ENCODE data around the gene RNF5. TPM values are rescaled to one million over a fixed set of nuclear protein-coding genes. Genes with fewer than 3 reads are reported as not detected.

The RNF5 gene
- total RNA-seq, 2 donors from 2014 or later = 43.2 to 46.7 TPM

DNA sequence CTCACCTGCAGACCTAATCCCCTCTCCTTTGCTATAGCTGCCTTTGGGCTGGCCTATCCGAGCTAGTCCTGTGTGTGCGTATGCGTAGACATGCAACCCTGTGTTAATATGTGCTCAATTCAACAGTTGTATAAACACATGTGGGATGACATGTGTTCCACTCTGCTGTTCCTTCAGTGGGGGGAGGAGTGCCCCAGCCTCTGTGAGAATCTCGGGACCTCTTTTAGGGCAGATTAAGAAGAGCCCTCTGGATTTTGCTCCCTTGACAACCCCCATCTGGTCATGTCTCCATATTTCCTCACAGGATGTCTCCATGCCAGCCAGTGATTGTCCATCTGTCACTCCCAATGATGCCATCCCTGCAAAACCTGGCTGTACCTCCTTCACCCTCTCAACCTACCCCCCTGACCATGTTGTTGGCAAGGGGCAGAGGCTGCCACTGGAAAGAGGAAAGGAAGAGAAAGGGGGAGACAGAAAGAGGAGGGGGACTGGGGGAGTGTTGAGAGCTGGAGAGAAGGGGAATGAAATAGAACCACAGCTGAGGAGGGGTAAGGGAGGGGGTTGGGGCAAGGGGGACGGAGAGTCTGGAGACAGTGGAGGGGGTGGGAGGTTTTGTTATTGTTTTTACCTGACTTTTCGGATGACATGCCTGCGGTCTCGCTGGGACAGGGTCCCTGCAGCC lies 26.9 kb upstream of the RNF5 start:
- intact Hi-C loops (cut with DNase I) = no loop called here
- DNase-seq (ENCODE audit: low spot score) = peak; percentile 40

DNA sequence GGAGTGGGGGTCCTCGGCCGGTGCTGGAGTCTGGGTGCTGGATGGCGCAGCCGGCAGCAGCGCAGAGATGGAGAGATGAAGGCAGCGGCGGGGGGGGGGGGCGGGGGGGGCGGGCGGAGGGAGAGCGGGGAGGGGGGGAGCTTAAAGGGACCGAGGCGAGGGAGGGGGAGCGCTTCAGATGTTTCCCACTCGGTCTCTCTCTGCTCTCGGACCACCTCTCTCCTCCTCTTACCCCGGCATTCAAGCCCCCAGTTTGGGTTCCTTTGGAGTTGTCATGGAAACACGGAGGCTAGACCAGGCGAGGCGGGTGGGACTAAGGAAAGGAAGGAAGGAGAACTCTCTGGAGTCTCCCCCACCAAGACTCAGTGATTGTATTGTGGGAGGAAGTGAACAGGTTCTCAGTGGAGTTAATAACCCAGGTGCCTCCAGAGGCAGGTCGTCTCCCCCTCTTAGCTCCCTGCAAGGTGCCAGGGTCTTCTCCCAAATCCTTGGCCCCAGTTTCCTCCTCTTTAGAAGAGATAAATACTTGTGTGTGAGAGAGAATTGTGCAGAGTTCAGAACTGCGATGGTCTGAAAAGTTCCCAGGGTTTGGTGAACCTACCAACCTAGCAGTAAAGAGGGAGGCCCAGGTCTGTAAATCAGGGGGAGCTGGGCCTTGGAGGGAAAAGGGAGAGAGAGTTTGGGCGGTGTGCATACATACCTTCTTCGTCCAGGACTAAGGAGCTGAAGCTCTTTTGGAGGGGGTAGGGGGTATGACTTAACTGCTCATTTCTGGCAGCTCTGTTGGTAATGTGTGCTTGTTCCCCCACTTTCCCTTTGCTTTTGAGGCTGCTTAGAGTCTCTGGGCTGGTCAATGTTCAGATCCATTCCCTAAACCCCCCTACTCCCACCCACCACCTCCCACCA lies 26.1 kb upstream of the RNF5 start, which contains the start of gene PRRT1:
TSS of gene PRRT1 (minus strand) at position 77 of the 906 bp plus-strand sequence. CDS start 112 bp downstream, outside the sequence.
- no peak for DNase-seq (ENCODE audit: low spot score)

DNA sequence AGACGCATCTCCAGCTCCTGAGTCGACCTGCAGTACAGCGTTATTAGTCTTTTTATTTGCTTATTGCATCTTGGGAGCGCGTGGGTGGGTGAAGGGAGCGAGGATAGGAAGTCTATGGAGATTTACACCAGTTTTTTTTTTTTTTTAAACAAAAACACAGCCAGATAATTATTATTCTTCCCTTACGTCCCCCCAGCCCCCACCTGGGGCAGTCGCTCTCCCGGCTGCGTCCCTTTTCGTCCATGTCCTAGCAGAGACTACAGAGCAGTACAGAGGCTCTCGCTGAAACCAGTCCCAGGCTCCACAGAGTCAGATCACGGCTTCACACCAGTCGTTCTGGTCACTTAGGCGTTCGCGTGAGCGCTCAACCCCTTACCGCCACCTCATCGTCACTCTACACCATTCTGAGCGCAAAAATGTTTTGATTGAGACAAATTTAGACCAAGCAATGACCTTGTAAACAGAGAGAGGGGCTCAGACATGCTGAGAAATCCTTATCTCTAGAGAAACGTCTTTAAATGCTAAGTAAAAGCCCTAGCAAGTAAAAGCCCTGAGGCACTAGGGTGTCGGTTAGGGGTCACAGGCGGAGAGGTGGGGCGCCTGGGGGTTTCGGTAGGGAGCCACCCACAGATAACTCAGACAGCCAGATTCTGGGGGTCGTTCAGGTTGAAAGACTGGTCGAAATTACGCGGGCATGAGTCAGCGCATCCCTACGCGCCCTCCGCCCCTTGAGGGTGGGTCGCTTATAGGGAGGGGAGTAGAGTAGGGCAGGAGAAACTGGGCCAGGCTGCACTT lies 25.2 kb upstream of the RNF5 start:
- DNase-seq (ENCODE audit: low spot score) = no peak

More for the DNA sequence above, 26.1 kb upstream of the RNF5 start, which contains the start of gene PRRT1:
- intact Hi-C loops (cut with DNase I) = no loop called here

DNA sequence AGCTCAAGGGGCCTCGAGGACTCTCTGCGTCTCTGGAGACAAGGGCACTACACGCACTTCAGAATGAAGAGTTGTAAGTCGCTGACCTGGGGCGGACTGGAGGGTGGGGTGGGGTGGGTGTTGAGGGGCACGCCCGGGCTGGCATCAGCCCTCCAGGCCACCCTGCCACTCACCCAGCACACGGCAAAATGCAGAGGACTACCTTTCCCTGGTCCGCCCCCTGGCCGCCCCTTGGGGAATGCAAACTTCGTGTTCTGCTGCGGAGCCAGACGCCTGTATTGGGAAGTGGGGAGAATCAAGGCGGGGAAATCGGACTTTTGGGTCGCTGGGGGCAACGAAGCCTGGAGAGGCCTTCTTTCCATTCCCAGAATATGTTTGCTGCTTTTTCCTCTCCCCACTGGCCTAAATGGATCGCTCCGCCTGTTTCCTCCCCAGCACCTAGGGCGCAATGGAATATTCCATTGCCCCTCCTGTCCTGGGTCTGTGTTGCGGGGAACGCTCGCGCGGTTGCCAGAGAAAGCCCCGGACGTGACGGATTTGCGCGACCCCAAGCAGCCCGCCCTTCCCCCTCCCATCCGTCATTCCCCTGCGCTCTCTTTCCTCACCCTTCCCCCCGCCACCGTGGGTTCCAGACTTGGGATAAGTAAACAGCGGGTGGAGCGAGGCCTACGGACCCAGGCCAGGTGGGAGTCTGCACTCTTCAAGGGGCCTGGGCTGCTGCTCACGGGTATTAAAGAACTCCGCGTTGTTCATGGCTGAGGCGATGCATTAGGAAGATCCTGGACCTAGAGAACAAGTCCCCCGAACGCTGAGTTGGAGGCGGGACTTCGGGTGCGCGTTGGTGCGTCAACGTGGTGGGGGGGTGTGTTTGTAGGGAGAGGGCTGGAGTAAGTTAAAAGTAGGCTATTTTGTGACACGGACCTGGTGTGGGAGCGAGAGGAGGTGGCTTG lies 24.4 kb upstream of the RNF5 start, which contains the start of gene PPT2:
TSS of gene PPT2 (plus strand) at position 578 of the 950 bp plus-strand sequence. CDS start 454 bp downstream, outside the sequence.
- intact Hi-C loops (cut with DNase I) = no loop called here
- DNase-seq (ENCODE audit: low spot score) = peak; percentile 96

More for the DNA sequence above, 25.2 kb upstream of the RNF5 start:
- intact Hi-C loops (cut with DNase I) = no loop called here

DNA sequence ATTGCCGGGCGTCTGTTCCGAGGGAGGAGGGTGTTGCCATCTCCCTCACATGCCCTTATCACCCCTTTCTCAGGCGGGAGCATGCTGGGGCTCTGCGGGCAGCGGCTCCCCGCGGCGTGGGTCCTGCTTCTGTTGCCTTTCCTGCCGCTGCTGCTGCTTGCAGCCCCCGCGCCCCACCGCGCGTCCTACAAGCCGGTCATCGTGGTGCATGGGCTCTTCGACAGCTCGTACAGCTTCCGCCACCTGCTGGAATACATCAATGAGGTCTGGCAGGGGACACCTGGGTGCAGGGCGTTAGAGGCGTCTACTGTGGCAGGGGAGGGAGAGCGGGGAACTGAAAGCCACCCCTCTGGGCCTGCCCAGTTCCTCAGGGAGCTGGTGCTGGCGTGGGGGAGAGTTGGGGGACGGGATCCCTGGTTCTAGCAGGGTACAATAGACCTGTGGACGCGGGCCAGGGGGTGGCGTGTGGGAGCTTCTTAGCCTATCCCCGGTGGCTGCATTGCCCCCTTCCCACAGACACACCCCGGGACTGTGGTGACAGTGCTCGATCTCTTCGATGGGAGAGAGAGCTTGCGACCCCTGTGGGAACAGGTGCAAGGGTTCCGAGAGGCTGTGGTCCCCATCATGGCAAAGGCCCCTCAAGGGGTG lies 23.6 kb upstream of the RNF5 start:
- intact Hi-C loops (cut with DNase I) = loop anchor here in 1 of 2 donors (5.0 kb wide), 1 partner anchor 37 kb away; no protein-coding TSS in a partner anchor
- DNase-seq (ENCODE audit: low spot score) = peak; percentile 83

DNA sequence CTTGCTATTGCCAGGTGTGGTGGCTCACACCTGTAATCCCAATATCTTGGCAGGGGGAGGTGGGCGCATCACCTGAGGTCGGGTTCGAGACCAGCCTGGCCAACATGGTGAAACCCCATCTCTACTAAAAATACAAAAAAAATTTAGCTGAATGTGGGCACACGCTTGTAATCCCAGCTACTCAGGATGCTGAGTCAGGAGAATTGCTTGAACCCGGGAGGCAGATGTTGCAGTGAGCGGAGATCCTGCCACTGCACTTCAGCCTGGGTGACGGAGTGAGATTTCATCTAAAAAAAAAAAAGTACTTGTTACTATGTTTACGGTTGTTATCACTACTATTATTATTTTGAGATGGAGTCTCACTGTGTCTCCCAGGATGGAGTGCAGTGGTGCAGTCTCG lies 21.3 kb upstream of the RNF5 start:
- intact Hi-C loops (cut with DNase I) = loop anchor here in 1 of 2 donors (5.0 kb wide), 1 partner anchor 40 kb away; no protein-coding TSS in a partner anchor

DNA sequence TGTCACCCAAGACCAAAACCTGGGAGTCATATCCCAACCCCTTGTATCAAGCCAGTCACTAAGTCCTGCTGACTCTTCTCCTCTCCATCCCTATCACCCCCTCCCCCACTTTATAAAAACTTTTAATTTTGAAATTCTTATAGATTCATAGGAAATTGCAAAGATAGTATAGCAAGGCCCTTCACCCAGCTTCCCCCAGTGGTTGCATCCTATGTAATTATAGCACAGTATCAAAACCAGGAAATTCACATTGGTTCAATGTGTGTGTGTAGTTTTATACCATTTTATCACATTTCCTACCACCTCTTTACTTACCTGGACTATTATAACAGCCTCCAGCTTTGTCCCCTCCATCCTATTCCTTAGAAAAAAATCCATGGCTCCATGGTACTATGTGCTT lies 20.2 kb upstream of the RNF5 start:
- no peak for DNase-seq (ENCODE audit: low spot score)
- intact Hi-C loops (cut with DNase I) = loop anchor here in 1 of 2 donors (5.0 kb wide), 1 partner anchor 41 kb away; no protein-coding TSS in a partner anchor

More for the DNA sequence above, 21.3 kb upstream of the RNF5 start:
- peak; percentile 54 for DNase-seq (ENCODE audit: low spot score)

DNA sequence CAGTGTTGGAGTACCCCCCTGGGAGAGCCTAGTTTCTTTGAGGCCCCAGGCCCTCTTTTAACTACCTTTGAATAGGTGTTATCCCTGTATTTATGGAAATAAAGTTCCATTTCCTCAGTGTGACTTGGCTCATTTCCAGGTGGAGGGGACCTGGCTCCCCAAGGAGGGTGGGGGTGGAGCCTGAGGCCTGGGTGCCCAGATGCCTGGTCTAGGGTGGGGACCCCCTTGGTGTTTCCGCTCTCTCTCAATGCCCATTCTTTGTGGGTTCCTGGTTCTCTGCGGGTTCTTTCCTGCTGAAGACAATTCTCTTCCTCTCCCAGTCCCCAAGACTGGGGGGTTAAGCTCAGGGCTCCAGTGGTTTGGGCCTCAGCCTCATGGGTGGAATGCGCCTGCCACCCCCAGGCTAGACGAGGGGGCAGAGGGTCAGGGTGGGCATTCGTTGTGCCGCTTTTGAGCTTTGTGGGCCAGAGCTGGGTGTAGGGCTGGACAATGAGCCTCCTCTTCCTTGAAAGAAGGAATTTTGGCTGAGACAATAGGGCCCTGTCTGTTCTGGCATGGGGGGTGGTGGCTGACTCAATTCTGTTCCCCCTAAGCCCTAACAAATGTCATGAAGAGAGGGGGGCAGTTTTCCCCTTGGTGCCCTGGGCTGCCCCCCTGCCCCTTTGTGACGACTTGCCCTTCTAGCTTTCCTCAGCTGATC lies 14.5 kb upstream of the RNF5 start:
- intact Hi-C loops (cut with DNase I) = no loop called here
- no peak for DNase-seq (ENCODE audit: low spot score)

DNA sequence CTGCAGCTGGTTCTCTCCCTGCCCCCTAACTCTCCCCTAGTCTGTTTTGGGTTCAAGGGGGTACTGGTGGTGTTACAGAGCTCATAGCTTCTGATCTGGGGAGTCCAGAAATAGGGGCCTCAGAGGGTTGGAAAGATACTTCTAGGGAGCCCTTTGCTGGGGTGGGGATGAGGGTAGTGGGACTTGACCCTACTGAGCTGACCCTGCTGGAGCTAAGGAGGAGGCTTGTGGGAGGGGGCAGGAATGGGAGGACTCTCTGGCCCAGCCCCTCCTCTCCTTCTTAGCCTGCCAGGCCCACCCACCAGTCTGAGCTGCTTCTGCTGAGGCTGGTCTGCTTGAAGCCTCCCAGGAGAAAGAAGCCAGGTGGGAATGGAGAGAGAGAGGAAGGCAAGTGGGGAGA lies 13.9 kb upstream of the RNF5 start, which contains the start of gene EGFL8:
TSS of gene EGFL8 (plus strand) at position 301 of the 400 bp plus-strand sequence. CDS start 1,571 bp downstream, outside the sequence.
- intact Hi-C loops (cut with DNase I) = no loop called here
- no peak for DNase-seq (ENCODE audit: low spot score)

DNA sequence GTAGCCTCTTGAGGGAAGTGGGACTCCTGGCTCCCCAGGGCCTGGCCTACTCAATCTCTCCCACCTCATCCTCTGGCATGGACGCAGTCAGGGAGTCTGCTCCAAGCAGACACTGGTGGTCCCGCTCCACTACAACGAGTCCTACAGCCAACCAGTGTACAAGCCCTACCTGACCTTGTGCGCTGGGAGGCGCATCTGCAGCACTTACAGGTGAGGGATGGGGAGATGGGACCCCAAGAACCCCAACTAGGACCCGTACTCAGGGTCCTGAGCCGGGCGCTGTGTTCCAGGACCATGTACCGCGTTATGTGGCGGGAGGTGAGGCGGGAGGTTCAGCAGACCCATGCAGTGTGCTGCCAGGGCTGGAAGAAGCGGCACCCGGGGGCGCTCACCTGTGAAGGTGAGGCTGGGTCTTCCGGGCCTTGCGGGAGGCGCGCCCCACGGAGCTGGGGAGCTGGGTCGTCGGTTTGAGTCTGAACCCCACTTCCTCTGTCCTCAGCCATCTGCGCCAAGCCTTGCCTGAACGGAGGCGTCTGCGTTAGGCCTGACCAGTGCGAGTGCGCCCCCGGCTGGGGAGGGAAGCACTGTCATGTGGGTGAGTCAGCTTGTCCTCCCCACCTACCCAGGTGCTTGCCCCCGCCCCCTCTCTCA lies 11.7 kb upstream of the RNF5 start:
- intact Hi-C loops (cut with DNase I) = no loop called here
- DNase-seq (ENCODE audit: low spot score) = no peak

DNA sequence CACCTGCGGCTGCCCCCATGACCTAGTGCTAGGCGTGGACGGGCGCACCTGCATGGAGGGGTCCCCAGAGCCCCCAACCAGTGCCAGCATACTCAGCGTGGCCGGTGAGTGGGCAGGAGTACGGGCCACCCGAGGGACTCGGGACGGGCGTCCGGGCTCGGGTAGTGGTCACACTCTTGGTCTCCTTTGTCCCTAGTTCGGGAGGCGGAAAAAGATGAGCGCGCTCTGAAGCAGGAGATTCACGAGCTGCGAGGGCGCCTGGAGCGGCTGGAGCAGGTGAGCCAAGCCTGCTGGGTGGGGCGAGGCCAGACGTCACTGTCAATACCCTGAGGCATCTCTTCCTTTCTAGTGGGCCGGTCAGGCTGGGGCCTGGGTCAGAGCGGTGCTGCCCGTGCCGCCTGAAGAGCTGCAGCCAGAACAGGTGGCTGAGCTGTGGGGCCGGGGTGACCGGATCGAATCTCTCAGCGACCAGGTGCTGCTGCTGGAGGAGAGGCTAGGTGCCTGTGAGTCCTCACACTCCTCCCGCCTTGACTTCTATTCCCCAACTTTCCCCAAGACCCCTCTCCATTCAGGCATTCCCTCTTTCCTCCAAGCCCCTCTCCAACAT lies 10.9 kb upstream of the RNF5 start:
- no peak for DNase-seq (ENCODE audit: low spot score)

DNA sequence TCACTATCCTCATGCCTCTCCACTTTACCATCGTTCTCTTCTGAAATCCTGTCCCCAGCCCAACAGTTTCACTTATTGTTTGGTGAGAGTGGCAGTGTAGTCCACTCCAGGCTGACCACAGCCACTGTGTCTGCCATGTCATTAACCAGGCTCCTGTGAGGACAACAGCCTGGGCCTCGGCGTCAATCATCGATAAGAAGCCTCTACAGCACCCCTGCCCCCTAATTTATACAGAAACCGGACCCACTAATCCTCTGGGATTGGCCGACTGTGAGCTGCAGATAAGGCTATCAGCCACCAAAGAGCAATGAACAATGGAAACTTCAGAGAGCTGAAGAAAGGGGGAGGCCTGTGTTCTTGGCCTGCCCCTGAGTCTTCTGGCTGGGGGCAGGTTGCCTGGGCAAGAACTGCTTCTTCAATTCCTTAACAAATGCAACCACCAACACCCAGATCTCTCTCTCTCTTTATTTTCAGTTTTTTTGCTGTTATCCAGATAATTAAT lies 10.4 kb upstream of the RNF5 start:
- intact Hi-C loops (cut with DNase I) = no loop called here

More for the DNA sequence above, 10.9 kb upstream of the RNF5 start:
- intact Hi-C loops (cut with DNase I) = no loop called here

DNA sequence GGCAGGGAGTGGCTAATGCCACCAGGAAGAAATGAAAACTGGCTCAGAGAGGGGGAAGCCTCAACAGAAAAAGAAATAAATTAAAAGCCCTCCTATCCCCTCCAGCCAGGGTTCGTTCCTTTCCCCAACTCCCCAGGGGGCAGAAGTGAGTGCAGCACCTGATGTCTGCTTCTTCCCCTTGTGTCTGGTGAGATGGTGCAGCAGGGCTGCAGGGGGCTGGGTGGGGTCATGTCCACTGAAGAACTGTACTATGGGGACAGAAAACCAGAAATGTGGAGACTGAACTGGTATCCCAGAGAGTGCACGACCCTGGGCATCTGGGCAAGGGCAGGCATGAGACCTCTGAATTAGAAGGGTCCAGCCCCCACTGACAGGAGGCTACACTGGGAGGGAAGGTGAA lies 9.9 kb upstream of the RNF5 start:
- DNase-seq (ENCODE audit: low spot score) = no peak
- intact Hi-C loops (cut with DNase I) = no loop called here

More for the DNA sequence above, 10.4 kb upstream of the RNF5 start:
- no peak for DNase-seq (ENCODE audit: low spot score)

DNA sequence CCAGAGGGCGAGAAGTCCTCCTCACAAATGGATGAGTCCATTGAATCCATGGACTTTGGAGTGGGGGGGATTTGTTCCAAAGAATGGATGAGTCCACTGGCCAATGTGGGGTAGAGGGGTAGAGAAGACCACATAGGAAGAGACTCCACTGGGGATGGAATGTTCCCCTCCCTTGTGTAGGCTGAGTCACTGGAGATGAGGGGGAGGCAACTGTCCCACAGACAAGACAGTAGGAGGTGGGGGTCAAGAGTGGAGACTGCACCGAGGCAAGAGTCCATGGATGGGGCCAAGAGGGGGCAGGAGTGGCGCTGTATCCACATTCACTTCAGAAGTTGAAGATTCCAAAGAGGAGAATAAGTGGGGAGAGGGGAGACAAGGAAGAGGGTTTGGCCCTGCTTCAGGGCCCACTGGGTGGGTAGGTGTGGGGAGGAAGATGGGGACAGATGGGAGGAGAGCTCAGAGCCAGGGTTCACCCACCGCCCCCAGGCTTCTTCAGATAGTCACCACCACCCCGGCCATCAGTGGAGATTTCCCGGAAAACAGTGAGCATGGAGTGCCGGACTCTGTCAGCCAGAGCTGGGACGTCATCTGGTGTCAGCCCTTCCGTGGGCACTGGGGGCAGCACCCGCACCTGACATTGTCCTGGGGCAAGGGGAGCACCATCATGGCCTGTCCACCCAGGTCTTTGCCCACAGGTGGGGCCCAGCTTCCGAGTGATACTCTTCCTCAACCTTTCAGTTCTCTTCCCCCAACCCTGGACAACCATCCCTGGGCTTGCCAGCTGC lies 9.2 kb upstream of the RNF5 start:
- intact Hi-C loops (cut with DNase I) = no loop called here
- DNase-seq (ENCODE audit: low spot score) = no peak

DNA sequence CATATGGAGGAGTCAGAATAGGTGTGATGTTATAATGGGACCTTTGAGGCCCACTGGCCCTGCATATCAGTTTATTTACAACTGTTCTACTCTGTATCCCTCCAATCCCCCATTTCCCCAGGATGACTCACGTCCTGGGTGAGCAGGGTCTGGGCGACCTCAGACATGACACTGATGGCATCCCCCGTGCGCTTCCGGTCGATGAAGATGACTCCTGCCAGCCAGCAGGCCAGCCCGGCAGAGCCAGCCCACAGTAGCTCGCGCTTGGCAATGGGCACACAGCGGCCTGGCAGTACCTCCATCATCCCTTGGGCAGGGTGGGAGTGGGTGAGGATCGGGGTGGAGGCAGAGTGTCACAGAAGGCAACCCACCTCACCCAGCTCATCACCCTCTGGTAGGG lies 7.9 kb upstream of the RNF5 start:
- DNase-seq (ENCODE audit: low spot score) = no peak
- intact Hi-C loops (cut with DNase I) = no loop called here
